HepG2 (cell line): Measurements from ENCODE around the gene PRKAR1B. TPM values are rescaled to one million over a fixed set of nuclear protein-coding genes. Genes with fewer than 3 reads are reported as not detected.

Source experiments
- ATAC-seq: fragments of 200-7000 bp; cut with Tn5 transposase; 3 replicates; pipeline ENCODE4 v1.9.1; 2020; ENCODE audit warnings: mild to moderate bottlenecking, moderate library complexity
- BruUV-seq: library from RNA; stranded (reverse); fragments of 400-500 nt; replicated peaks from 2 replicates; lab custom pipeline; 2021; lab: Mats Ljungman, UMichigan
- CTCF ChIA-PET: fragments of 300-600 bp; formaldehyde crosslinking; extraction: SDS; loops from one replicate; lab custom pipeline; 2021; ENCODE audit warnings: low total read pairs, inconsistent platforms, low intra/inter-chr PET ratio; lab: Yijun Ruan, JAX
- POLR2A ChIA-PET: fragments of 350-600 bp; sonication (Branson Sonifier 250); formaldehyde crosslinking; loops from one replicate; lab custom pipeline; 2020; ENCODE audit warnings: antibody characterized with exemption, inconsistent platforms; lab: Yijun Ruan, JAX
- DNase-seq: peaks from one replicate; pipeline ENCODE4 v3.0.0-alpha.2; 2015; ENCODE audit warnings: low spot score
- FAIRE-seq: peaks from 3 replicates; lab custom pipeline; 2011; peaks lifted over from hg19 to GRCh38; lab: Jason Lieb, UNC
- H2AFZ ChIP-seq: one replicate; pipeline ENCODE4 v1.6.1; 2011; ENCODE audit warnings: low read length, inconsistent platforms
- H3K27ac ChIP-seq: fragments of 300-600 bp; 3 replicates; pipeline ENCODE4 v1.8.0; 2011; ENCODE audit warnings: mixed run types, mild to moderate bottlenecking, mixed read lengths, low read length, inconsistent platforms; ENCODE audit not compliant: insufficient read depth; ENCODE audit errors: extremely low read length
- H3K27me3 ChIP-seq, 2 experiments: fragments of 200-600 bp in 1 of 2; 2 replicates in 1 of 2; 3 replicates in 1 of 2; pipeline versions ENCODE4 v1.6.0 to v1.8.0; 2011; ENCODE audit warnings: low read length in 2 of 2, mild to moderate bottlenecking in 2 of 2, moderate library complexity in 2 of 2, inconsistent platforms in 1 of 2; ENCODE audit not compliant: insufficient read depth in 2 of 2, control insufficient read depth in 1 of 2
- H3K36me3 ChIP-seq, 2 experiments: fragments of 200-600 bp in 1 of 2; replicated peaks in 1 of 2; 2 replicates in 1 of 2; 3 replicates in 1 of 2; pipeline versions ENCODE4 v1.5.1 to v1.8.0; 2011; ENCODE audit warnings: low read length in 2 of 2, inconsistent platforms in 1 of 2; ENCODE audit not compliant: insufficient read depth in 2 of 2, control insufficient read depth in 1 of 2
- H3K4me1 ChIP-seq: 2 replicates; pipeline ENCODE4 v1.5.1; 2012; ENCODE audit warnings: low read length, inconsistent platforms; ENCODE audit not compliant: insufficient read depth
- H3K4me2 ChIP-seq: 2 replicates; pipeline ENCODE4 v1.6.0; 2011; ENCODE audit warnings: low read depth, low read length, inconsistent platforms
- H3K4me3 ChIP-seq, 3 experiments: fragments of 200-600 bp in 1 of 3; sonication (generic), shearing (Covaris generic) in 1 of 3; replicated peaks in 1 of 3; 2 replicates each; pipeline ENCODE4 v1.5.1; 2011 to 2016; ENCODE audit warnings: low read length in 3 of 3, inconsistent platforms in 2 of 3, low read depth in 2 of 3, mild to moderate bottlenecking in 2 of 3, control low read depth in 1 of 3, mixed read lengths in 1 of 3; ENCODE audit not compliant: insufficient read depth in 1 of 3
- H3K79me2 ChIP-seq: one replicate; pipeline ENCODE4 v1.6.1; 2011; ENCODE audit warnings: low read length, inconsistent platforms; ENCODE audit not compliant: insufficient read depth
- H3K9ac ChIP-seq: 2 replicates; pipeline ENCODE4 v1.6.0; 2011; ENCODE audit warnings: mild to moderate bottlenecking, low read depth, low read length, inconsistent platforms; ENCODE audit not compliant: insufficient read depth
- H3K9me3 ChIP-seq: 2 replicates; pipeline ENCODE4 v1.5.1; 2012; ENCODE audit warnings: mild to moderate bottlenecking, low read length
- H4K20me1 ChIP-seq: 2 replicates; pipeline ENCODE4 v1.6.0; 2011; ENCODE audit warnings: inconsistent platforms, mild to moderate bottlenecking, low read length, moderate library complexity; ENCODE audit not compliant: insufficient read depth
- ARNT2 ChIP-seq: sonication (generic); formaldehyde crosslinking; IDR thresholded peaks from 2 replicates; pipeline ENCODE4 v1.8.0; 2022; ENCODE audit warnings: mild to moderate bottlenecking, low read depth, missing genetic modification reagents, moderate library complexity
- MIXL1 ChIP-seq: IDR thresholded peaks from 2 replicates; pipeline ENCODE4 v1.6.1; 2016
- SP2 ChIP-seq: sonication (generic); formaldehyde crosslinking; IDR thresholded peaks from 2 replicates; pipeline ENCODE4 v1.5.1; 2020; ENCODE audit warnings: mild to moderate bottlenecking, missing genetic modification reagents
- ZNF207 ChIP-seq: fragments of 450-650 bp; IDR thresholded peaks from 2 replicates; pipeline ENCODE4 v1.6.1; 2016; ENCODE audit warnings: antibody characterized with exemption, borderline replicate concordance
- ZNF329 ChIP-seq: sonication (generic); formaldehyde crosslinking; IDR thresholded peaks from 2 replicates; pipeline ENCODE4 v1.9.0; 2021; ENCODE audit warnings: low read depth, mild to moderate bottlenecking, missing genetic modification reagents
- ZNF558 ChIP-seq: sonication (generic); formaldehyde crosslinking; IDR thresholded peaks from 2 replicates; pipeline ENCODE4 v1.9.0; 2022; ENCODE audit warnings: mild to moderate bottlenecking, missing genetic modification reagents, borderline replicate concordance
- WGBS: methylation state at CpG from one replicate; pipeline ENCODE4 v1.1.6; 2017; ENCODE audit warnings: low lambda C conversion rate; 5-methylcytosine and 5-hydroxymethylcytosine counted together
- in situ Hi-C: cut with HindIII; loops from 2 replicates; pipeline ENCODE4 v1.10.0; 2017; ENCODE audit warnings: low pct_unique_long_range_greater_than_20kb; ENCODE audit not compliant: extremely low pct_ligation_motif_present
- intact Hi-C: fragments of 100-400 bp; cut with micrococcal nuclease; formaldehyde crosslinking; loops from one replicate; pipeline ENCODE4 v1.10.0; 2022; ENCODE audit not compliant: unreplicated experiment
- polyA plus RNA-seq, 8 experiments: library from polyadenylated mRNA; depleted of rRNA in 3 of 8; stranded (reverse) in 7 of 8; unstranded in 1 of 8; fragments of >200 nt; fragmentation: Illumina TruSeq in 4 of 8; extraction: Trizol in 4 of 8; gene quantifications; 2 replicates each; pipeline versions ENCODE4 v1.2.1 to v1.2.3, GENCODE V29; 2011 to 2016; ENCODE audit warnings: low read depth in 4 of 8, missing spikeins in 1 of 8, mixed read lengths in 1 of 8; ENCODE audit not compliant: insufficient read depth in 1 of 8
- total RNA-seq, 5 experiments: library from RNA; depleted of rRNA; stranded (reverse); fragments of >200 nt; fragmentation: Illumina TruSeq; extraction: Trizol; gene quantifications; 2 replicates each; pipeline ENCODE4 v1.2.3, GENCODE V29; 2016; ENCODE audit warnings: low read depth in 1 of 5
- TF ChIP-seq, protein P1 (sequence below): sonication (generic); formaldehyde crosslinking; IDR thresholded peaks from 2 replicates; pipeline ENCODE4 v1.5.1; 2020; ENCODE audit warnings: mild to moderate bottlenecking, missing genetic modification reagents, moderate library complexity
- TF ChIP-seq, protein P2 (sequence below): sonication (generic); formaldehyde crosslinking; IDR thresholded peaks from 2 replicates; pipeline ENCODE4 v1.4.0; 2020; ENCODE audit warnings: low read depth, mild to moderate bottlenecking, missing genetic modification reagents

PRKAR1B gene
- total and polyA plus RNA-seq, 2 of the 13 experiments (the other 11 are each of a cell fraction or from before 2014, with no cell fraction given): 7.9 to 28.2 TPM

DNA sequence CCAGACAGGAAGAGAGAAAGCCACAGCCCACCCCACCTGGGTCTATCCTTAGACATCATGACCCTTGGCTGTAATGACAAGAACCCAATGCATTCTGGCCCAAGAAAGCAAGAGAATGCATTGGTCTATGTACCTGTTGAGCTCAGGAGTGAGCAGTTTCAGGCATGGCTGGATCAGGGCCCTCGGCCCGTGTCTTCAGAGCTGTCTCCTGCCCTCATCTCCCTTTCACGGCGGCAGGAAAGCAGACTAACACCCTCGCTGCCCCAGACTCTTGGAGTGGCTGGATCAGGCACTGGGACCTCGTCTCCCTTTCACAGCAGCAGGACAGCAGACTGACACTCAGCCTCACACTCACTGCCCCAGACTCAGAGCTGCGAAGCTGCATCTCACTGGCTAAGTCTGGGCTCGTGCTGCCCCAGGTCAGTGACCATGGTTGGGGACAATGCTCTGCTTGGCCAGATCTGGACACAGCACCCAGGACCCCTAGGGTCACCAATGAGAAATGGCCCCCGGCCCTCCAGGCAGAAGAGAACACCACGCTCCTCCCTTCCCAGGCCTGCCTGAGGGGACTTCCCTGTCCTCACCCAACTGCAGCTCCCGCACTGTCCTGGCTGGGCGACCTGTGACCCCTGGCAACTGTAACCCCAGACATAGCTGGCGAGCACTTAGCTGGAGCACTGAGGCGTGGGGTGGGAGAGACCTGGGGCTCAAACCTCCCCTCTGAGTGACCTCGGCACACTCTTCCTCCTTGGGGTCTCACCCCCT is 194.5 kb downstream of the PRKAR1B start (continued):
- TF ChIP-seq, protein P1, sequence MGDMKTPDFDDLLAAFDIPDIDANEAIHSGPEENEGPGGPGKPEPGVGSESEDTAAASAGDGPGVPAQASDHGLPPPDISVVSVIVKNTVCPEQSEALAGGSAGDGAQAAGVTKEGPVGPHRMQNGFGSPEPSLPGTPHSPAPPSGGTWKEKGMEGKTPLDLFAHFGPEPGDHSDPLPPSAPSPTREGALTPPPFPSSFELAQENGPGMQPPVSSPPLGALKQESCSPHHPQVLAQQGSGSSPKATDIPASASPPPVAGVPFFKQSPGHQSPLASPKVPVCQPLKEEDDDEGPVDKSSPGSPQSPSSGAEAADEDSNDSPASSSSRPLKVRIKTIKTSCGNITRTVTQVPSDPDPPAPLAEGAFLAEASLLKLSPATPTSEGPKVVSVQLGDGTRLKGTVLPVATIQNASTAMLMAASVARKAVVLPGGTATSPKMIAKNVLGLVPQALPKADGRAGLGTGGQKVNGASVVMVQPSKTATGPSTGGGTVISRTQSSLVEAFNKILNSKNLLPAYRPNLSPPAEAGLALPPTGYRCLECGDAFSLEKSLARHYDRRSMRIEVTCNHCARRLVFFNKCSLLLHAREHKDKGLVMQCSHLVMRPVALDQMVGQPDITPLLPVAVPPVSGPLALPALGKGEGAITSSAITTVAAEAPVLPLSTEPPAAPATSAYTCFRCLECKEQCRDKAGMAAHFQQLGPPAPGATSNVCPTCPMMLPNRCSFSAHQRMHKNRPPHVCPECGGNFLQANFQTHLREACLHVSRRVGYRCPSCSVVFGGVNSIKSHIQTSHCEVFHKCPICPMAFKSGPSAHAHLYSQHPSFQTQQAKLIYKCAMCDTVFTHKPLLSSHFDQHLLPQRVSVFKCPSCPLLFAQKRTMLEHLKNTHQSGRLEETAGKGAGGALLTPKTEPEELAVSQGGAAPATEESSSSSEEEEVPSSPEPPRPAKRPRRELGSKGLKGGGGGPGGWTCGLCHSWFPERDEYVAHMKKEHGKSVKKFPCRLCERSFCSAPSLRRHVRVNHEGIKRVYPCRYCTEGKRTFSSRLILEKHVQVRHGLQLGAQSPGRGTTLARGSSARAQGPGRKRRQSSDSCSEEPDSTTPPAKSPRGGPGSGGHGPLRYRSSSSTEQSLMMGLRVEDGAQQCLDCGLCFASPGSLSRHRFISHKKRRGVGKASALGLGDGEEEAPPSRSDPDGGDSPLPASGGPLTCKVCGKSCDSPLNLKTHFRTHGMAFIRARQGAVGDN (CRISPR knock-in tag): 0 out of 2 replicates have a peak, but pooled peaks have one; percentile 4
- TF ChIP-seq ZNF329 (CRISPR knock-in tag): peak; percentile 97

DNA sequence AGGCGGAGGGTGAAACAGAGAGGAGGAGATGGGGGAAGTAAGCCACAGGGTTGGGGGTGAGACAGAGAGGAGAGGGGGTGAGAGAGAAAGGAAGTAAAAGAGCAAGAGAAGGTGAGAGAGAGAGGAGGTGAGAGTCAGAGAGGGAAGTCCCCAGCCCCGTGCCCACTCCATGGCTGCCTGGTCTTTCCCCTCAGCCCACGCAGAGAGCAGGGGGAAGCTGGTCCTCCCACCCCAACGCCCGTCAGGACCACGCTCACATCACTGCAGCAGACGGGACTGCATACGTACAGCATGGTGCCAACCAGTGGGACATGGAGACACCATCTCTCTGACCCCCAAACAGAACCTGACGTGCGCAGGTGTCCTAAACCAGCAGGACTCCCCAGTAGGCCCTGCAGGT is 195.3 kb downstream of the PRKAR1B start:
- FAIRE-seq (no peak), DNase-seq (no peak), ATAC-seq (peak; percentile 12; the same call in 2 of the 3 replicates)
- Histone ChIP-seq H4K20me1 (no peaks in the 10 kb centered on the region), H3K27me3 (peaks cover 3 to 32% of the 10 kb centered on the region in 2 experiments), H3K4me1 (peaks cover 8% of the 10 kb centered on the region), H3K27ac (no peak overlapping the region), H3K9me3 (no peaks in the 10 kb centered on the region), H3K36me3 (no peaks in the 10 kb centered on the region), H3K4me2 (no peak overlapping the region), H3K9ac (no peak overlapping the region), H3K79me2 (no peaks in the 10 kb centered on the region), H3K4me3 (no peak overlapping the region), H2AFZ (no peak overlapping the region)
- TF ChIP-seq ARNT2 (no peak), ZNF558 (CRISPR knock-in tag) (no peak), SP2 (no peak), ZNF207 (no peak), MIXL1 (no peak)
- TF ChIP-seq, protein P2, sequence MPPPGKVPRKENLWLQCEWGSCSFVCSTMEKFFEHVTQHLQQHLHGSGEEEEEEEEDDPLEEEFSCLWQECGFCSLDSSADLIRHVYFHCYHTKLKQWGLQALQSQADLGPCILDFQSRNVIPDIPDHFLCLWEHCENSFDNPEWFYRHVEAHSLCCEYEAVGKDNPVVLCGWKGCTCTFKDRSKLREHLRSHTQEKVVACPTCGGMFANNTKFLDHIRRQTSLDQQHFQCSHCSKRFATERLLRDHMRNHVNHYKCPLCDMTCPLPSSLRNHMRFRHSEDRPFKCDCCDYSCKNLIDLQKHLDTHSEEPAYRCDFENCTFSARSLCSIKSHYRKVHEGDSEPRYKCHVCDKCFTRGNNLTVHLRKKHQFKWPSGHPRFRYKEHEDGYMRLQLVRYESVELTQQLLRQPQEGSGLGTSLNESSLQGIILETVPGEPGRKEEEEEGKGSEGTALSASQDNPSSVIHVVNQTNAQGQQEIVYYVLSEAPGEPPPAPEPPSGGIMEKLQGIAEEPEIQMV: no peak
- intact Hi-C loops: loop anchor here (10.0 kb wide), 1 partner anchor 83 kb away; no protein-coding TSS in a partner anchor
- 54% methylated on average over 6 of the region's 10 CpGs for WGBS
- CTCF ChIA-PET: no interaction called here
- POLR2A ChIA-PET: no interaction called here
- BruUV-seq: no TSS peak
- in situ Hi-C loops: no loop called here
